Coronary artery (tissue), 2 donors: ENCODE results near the gene ARL6.
A peak's percentile ranks its signal among the peaks of the same experiment; 100 is the strongest.

ENCODE experiments used
- DNase-seq: peaks from one replicate; pipeline ENCODE4 v3.0.0-alpha.2; 2017; ENCODE audit warnings: low spot score
- H3K27ac ChIP-seq, 2 donors: fragments of 200-600 bp; sonication (generic); one replicate each; pipeline ENCODE4 v1.5.1; 2016 to 2019
- H3K4me3 ChIP-seq: fragments of 200-600 bp; sonication (generic); 2 replicates; pipeline ENCODE4 v1.5.1; 2016; ENCODE audit warnings: mild to moderate bottlenecking, moderate library complexity
- TF ChIP-seq, protein P1 (sequence below): fragments of 200-600 bp; sonication (generic); IDR thresholded peaks from one replicate; pipeline ENCODE4 v1.5.1; 2019; ENCODE audit warnings: antibody characterized with exemption

Gene ARL6

DNA sequence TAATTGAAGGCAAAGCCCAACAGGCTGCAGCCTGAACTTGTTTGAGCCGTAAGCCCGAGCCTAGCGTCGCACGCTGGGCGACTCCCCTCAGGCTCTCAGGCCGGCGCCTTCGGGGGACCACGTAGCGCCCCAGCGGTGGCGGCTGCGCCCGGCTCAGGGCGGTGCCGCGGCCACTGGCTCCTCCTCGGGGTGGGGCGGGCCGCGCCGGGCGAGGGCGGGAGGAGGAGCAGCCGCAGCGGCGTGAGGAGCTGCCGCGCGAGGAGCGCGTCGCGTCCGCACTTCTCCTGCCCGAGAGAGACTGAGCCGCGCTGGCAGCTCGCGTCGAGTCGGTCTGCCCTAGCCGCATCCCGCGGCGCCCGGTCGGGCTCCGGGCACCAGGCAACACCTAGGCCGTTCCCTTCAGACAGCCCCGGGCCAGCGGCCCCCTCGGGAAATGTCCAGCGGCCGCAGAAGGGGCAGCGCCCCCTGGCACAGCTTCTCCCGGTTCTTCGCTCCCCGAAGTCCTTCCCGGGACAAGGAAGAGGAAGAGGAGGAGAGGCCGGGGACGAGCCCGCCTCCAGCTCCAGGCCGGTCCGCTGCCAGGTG is 57.3 kb downstream of the ARL6 start, which contains the start of gene CRYBG3:
Gene CRYBG3, plus strand, starts transcription at position 238 of the 585 bp plus-strand sequence. Its CDS starts 196 bp downstream, at position 434.
- TF ChIP-seq, protein P1, sequence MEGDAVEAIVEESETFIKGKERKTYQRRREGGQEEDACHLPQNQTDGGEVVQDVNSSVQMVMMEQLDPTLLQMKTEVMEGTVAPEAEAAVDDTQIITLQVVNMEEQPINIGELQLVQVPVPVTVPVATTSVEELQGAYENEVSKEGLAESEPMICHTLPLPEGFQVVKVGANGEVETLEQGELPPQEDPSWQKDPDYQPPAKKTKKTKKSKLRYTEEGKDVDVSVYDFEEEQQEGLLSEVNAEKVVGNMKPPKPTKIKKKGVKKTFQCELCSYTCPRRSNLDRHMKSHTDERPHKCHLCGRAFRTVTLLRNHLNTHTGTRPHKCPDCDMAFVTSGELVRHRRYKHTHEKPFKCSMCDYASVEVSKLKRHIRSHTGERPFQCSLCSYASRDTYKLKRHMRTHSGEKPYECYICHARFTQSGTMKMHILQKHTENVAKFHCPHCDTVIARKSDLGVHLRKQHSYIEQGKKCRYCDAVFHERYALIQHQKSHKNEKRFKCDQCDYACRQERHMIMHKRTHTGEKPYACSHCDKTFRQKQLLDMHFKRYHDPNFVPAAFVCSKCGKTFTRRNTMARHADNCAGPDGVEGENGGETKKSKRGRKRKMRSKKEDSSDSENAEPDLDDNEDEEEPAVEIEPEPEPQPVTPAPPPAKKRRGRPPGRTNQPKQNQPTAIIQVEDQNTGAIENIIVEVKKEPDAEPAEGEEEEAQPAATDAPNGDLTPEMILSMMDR = no peak
- DNase-seq = peak; percentile 84

GRCh38 chr3:97822359-97822775 is 57.8 kb downstream of the ARL6 start:
- peak; percentile 77 for DNase-seq
- TF ChIP-seq, protein P1 = no peak
- Histone ChIP-seq H3K27ac (peak overlapping the region; percentile 64 to 92), H3K4me3 (peak overlapping the region; percentile 83)

More for the DNA sequence above, 57.3 kb downstream of the ARL6 start, which contains the start of gene CRYBG3:
- Histone ChIP-seq H3K27ac (peak within 1 kb of the TSS; percentile 64 to 92), H3K4me3 (peak within 1 kb of the TSS; percentile 83)

DNA sequence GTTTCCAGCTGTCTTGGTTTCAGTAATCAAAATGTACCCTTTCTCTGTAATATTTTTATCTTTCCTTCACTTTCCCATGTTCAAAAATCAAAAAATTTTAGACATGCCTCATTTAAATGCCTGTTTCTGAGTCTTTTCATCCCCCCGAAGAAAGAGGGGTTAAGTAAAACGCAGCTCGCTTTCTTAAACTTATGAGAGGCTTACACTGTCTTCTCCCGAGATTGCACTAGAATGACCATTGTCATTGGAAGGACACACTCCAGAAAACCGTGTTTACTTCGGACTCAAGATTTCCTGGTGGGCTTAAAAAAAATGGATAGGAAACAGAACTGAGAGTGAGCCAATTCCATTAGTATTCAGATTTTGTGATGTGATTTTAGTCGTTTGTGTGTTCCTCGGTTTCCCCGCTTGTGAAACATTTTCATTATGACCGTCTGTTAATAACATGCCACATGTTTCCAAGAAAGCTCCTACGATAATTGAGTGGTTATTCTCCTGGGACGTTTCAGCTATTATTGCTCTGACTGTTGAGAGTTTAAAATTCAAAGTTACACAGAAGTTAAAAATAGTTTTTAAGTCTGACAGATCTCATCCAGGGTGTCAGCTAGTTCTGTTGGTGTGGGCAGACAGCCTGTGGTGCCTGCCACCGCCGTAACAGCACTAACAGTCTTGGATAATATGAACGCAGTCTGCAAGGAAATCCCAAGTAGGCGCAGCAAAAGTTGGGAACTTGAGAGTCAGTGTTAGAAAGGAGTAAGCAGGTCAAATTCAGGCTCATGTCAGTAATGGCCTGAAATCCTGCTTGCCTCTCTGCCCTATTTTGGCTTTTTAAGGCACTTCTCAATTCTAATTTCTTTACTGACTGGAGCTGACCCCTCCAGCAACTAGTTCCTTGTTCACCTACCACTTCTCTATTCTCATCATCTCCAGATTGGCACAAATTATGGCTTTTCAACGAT is 58.8 kb downstream of the ARL6 start:
- DNase-seq = no peak
- H3K27ac ChIP-seq = no peak overlapping the region
- TF ChIP-seq, protein P1 = no peak
- peak overlapping the region; percentile 83 for H3K4me3 ChIP-seq

- Histone ChIP-seq H3K27ac (no peak overlapping the region), H3K4me3 (no peak overlapping the region)
- TF ChIP-seq, protein P1 = no peak
- no peak for DNase-seq
Observed at GRCh38 chr3:97825101-97825500, 60.5 kb downstream of the ARL6 start.

DNA sequence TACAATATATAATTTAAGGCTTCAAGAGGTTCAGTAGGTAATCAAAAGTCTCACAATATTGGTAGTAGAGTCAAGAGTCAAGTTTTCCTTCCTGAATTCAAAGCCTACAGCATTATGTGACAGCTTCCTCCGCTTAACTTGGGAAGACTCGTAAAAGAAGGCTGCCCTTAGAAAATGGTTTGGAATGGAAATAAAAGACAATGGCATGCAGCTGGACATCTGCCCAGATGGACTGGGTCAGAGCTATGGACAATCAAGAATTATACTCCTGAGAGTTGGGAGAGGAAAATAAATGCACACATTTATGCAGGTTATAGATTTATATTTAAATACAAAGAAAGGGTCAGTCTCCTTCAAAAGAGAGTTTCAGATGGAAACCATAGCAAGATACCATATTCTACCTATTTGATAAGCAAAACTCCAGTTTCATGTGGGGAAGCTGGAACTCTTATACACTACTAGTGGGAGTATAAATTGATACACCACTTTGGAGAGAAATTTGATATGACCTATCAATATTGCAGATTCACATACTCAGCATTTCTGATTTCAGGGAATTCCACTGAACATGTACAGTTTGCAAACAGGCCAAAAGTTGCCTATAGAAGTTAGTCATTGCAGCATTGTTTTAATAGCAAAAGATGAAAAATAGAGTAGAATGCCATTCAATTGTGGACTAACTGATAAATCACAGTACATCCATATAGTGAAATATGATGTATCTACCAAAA is 63.3 kb downstream of the ARL6 start:
- DNase-seq = no peak
- H3K4me3 ChIP-seq = no peak overlapping the region
- TF ChIP-seq, protein P1 = no peak
- H3K27ac ChIP-seq = no peak overlapping the region

- TF ChIP-seq, protein P1 = no peak
- no peak overlapping the region for H3K27ac ChIP-seq
- DNase-seq = no peak
- H3K4me3 ChIP-seq = no peak overlapping the region
Observed at GRCh38 chr3:97829198-97829597, 64.6 kb downstream of the ARL6 start.
